AG09309 (cell line): ENCODE measurements around the gene SNX12.

Experiments used
- DNase-seq: peaks from one replicate; pipeline ENCODE4 v3.0.0-alpha.2; 2010; ENCODE audit warnings: low read depth
- H3K4me3 ChIP-seq: 2 replicates; pipeline ENCODE4 v1.5.1; 2011; ENCODE audit warnings: mild to moderate bottlenecking, low read depth, low read length, moderate library complexity; ENCODE audit not compliant: control insufficient read depth
- CTCF ChIP-seq: IDR thresholded peaks from 2 replicates; pipeline ENCODE4 v1.5.1; 2011; ENCODE audit warnings: mild to moderate bottlenecking, low read depth, low read length, inconsistent platforms; ENCODE audit not compliant: insufficient read depth, control insufficient read depth; ENCODE audit errors: missing control alignments

SNX12 gene

DNA sequence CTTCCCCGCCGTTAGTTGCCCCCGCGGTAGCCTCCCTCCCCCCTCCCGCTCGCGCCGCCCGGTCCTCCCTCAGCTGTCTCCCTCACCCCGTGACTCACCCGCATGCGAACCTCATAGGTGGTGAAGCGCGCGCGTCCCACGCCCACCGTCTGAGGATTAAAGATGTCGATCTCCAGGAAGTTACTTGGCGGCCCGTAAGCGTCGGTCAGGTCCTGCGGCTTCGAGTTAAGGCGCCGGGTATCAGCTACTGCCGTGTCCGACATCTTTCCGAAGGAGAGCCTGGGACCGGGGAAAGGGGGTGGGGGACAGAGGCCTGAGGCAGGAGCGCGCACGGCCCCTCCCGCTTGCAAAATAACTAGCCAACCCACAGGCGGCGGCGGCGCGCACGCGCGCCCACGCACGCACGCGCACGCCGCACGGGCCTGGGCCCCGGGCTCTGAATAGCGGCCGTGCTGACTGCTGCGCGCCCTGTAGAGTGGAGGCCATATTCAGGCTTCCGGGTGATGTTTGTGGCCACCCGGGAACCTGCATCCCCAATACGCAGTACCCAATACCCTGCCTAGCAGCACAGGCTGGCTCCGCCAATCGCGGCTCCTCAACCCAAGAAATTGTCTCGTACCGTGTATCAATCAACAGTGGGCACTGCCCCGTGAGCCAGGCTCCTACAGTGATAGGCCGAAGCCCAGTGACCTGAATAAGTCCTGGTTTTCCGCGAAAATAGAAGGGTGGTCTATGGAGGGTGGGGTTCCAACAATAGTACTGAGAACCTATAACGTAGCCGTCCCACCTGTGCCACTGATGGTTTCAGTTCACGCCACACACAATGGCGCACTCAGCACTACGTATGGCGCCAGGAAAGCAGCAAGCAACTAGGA, at the start of gene SNX12:
Gene SNX12 (minus strand): TSS at position 291 of the 875 bp plus-strand sequence. CDS start 28 bp downstream, at position 263.
- TF ChIP-seq CTCF, result no peak
- peak; percentile 82 for DNase-seq
- peak within 1 kb of the TSS; percentile 67 for H3K4me3 ChIP-seq

- no peak for TF ChIP-seq CTCF
- DNase-seq, result no peak
- H3K4me3 ChIP-seq, result no peak overlapping the region
Measured at GRCh38 chrX:71117358-71117757, 49.2 kb upstream of the SNX12 start.

- TF ChIP-seq CTCF, result no peak
- H3K4me3 ChIP-seq, result no peak overlapping the region
- DNase-seq, result no peak
Measured at GRCh38 chrX:71111921-71112431, 43.8 kb upstream of the SNX12 start.

GRCh38 chrX:71111141-71111843, 43.2 kb upstream of the SNX12 start, which contains the start of gene IL2RG:
Gene IL2RG (minus strand): TSS chrX:71111577. CDS start chrX:71111539, 38 bp downstream.
- H3K4me3 ChIP-seq, result no peak within 1 kb of the TSS
- no peak for TF ChIP-seq CTCF
- no peak for DNase-seq

DNA sequence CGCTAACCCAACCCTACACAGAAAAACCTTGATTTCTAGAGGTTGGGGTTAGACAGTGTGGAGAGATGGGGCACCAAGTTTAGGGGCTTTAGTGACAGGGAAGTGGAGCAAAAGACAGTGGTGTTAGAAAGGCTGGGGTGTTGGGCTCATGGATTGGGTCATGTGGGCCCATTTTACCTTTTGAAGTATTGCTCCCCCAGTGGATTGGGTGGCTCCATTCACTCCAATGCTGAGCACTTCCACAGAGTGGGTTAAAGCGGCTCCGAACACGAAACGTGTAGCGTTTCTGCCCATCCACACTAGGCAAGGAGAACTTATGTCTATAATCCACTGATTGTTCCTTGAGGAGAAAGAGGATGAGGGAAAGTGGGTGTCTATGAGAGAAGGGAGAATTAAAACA, 40.9 kb upstream of the SNX12 start:
- no peak overlapping the region for H3K4me3 ChIP-seq
- DNase-seq, result no peak
- no peak for TF ChIP-seq CTCF

DNA sequence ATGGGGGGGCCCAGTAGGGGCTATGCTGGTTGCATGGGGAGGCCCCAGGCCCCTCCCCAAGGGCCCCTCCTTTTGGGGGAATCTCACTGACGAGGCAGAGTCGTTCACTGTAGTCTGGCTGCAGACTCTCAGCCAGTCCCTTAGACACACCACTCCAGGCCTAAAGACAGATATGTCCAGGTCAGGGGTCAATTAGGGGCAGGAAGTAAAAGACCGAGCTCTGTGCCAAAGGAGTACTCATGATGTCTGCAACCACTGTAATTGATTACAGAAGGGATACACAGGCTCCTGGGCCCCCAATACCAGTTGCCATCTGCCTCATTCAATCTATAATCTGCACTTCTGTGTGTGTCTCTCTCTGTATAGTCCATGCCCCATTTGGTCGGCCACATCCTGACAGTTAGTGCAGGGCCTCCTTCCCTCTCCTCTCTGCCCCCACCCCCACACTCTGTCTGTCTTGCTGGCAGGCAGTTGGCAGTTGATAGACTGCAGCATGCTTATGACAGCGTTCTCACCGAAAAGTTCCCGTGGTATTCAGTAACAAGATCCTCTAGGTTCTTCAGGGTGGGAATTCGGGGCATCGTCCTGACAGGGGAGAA, 39.7 kb upstream of the SNX12 start:
- DNase-seq, result no peak
- TF ChIP-seq CTCF, result no peak
- H3K4me3 ChIP-seq, result no peak overlapping the region
